ENCODE results near the gene ZBTB16. TPM values are rescaled to one million over a fixed set of nuclear protein-coding genes. Genes with fewer than 3 reads are reported as not detected.

ZBTB16 gene
- total RNA-seq, 1 experiment from 2014 or later = 0.21 TPM

- peaks cover 25% of the 10 kb centered on the region for H3K27me3 ChIP-seq (ENCODE audit: control insufficient read depth, insufficient read depth, low read length)
- POLR2A ChIA-PET = no interaction called here
- no peaks in the 10 kb centered on the region for H3K9me3 ChIP-seq (ENCODE audit: control insufficient read depth, insufficient read depth, low read depth, low read length)
- H3K36me3 ChIP-seq (ENCODE audit: control insufficient read depth, insufficient read depth, low read length) = no peaks in the 10 kb centered on the region
- CTCF ChIA-PET = no interaction called here
- no TSS peak for BruUV-seq (replicated peaks)
- in situ Hi-C loops (cut with HindIII; ENCODE audit: low pct_unique_long_range_greater_than_20kb, low sequenced_read_pairs) (no loop called here), intact Hi-C loops (cut with micrococcal nuclease; ENCODE audit: unreplicated experiment) (no loop called here)
- H3K27ac ChIP-seq (ENCODE audit: low read length) = no peak overlapping the region
- ATAC-seq = no peak
- DNase-seq (ENCODE audit: low read depth, low spot score) = no peak
- no peak for TF ChIP-seq TCF7L2 (IDR thresholded peaks at IDR 0.05; ENCODE audit: low read depth, low read length)
- TF ChIP-seq POLR2AphosphoS5 (IDR thresholded peaks at IDR 0.05; ENCODE audit: low read depth, low read length) = no peak
- TF ChIP-seq, protein P1, sequence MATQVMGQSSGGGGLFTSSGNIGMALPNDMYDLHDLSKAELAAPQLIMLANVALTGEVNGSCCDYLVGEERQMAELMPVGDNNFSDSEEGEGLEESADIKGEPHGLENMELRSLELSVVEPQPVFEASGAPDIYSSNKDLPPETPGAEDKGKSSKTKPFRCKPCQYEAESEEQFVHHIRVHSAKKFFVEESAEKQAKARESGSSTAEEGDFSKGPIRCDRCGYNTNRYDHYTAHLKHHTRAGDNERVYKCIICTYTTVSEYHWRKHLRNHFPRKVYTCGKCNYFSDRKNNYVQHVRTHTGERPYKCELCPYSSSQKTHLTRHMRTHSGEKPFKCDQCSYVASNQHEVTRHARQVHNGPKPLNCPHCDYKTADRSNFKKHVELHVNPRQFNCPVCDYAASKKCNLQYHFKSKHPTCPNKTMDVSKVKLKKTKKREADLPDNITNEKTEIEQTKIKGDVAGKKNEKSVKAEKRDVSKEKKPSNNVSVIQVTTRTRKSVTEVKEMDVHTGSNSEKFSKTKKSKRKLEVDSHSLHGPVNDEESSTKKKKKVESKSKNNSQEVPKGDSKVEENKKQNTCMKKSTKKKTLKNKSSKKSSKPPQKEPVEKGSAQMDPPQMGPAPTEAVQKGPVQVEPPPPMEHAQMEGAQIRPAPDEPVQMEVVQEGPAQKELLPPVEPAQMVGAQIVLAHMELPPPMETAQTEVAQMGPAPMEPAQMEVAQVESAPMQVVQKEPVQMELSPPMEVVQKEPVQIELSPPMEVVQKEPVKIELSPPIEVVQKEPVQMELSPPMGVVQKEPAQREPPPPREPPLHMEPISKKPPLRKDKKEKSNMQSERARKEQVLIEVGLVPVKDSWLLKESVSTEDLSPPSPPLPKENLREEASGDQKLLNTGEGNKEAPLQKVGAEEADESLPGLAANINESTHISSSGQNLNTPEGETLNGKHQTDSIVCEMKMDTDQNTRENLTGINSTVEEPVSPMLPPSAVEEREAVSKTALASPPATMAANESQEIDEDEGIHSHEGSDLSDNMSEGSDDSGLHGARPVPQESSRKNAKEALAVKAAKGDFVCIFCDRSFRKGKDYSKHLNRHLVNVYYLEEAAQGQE (IDR thresholded peaks at IDR 0.05; ENCODE audit: insufficient read depth in 1 of 2, low read depth in 2 of 2, low read length in 1 of 2) = no peak
- TF ChIP-seq SIN3A (IDR thresholded peaks at IDR 0.05; ENCODE audit: borderline replicate concordance, insufficient read depth, low read depth, low read length) = no peak
- no peak for TF ChIP-seq CTCF (IDR thresholded peaks at IDR 0.05)
- no peaks in the 10 kb centered on the region for H3K4me1 ChIP-seq (ENCODE audit: control insufficient read depth, insufficient read depth, low read length)
- no peak overlapping the region for H3K4me3 ChIP-seq (ENCODE audit: low read depth in 2 of 2, low read length in 2 of 2)
These were observed 180.2 kb downstream of the ZBTB16 start for GRCh38 chr11:114239753-114240161.

GRCh38 chr11:114242032-114242431, 182.5 kb downstream of the ZBTB16 start:
- TF ChIP-seq POLR2AphosphoS5 (IDR thresholded peaks at IDR 0.05; ENCODE audit: low read depth, low read length) = no peak
- TF ChIP-seq SIN3A (IDR thresholded peaks at IDR 0.05; ENCODE audit: borderline replicate concordance, insufficient read depth, low read depth, low read length) = no peak
- TF ChIP-seq, protein P1 (IDR thresholded peaks at IDR 0.05; ENCODE audit: insufficient read depth in 1 of 2, low read depth in 2 of 2, low read length in 1 of 2) = no peak
- no peak for TF ChIP-seq TCF7L2 (IDR thresholded peaks at IDR 0.05; ENCODE audit: low read depth, low read length)
- TF ChIP-seq CTCF (IDR thresholded peaks at IDR 0.05) = no peak
- no peak for ATAC-seq
- Histone ChIP-seq H3K36me3 (ENCODE audit: control insufficient read depth, insufficient read depth, low read length) (no peaks in the 10 kb centered on the region), H3K27ac (ENCODE audit: low read length) (no peak overlapping the region), H3K9me3 (ENCODE audit: control insufficient read depth, insufficient read depth, low read depth, low read length) (no peaks in the 10 kb centered on the region), H3K4me3 (ENCODE audit: low read depth in 2 of 2, low read length in 2 of 2) (no peak overlapping the region), H3K27me3 (ENCODE audit: control insufficient read depth, insufficient read depth, low read length) (peaks cover 12% of the 10 kb centered on the region; the same call in 1 of the 2 replicates), H3K4me1 (ENCODE audit: control insufficient read depth, insufficient read depth, low read length) (no peaks in the 10 kb centered on the region)
- POLR2A ChIA-PET = no interaction called here
- BruUV-seq (replicated peaks) = no TSS peak
- intact Hi-C loops (cut with micrococcal nuclease; ENCODE audit: unreplicated experiment) = no loop called here
- CTCF ChIA-PET = no interaction called here
- in situ Hi-C loops (cut with HindIII; ENCODE audit: low pct_unique_long_range_greater_than_20kb, low sequenced_read_pairs) = no loop called here
- no peak for DNase-seq (ENCODE audit: low read depth, low spot score)

Measured in Panc1 (cell line).